HepG2 (cell line): ENCODE results near the gene UNC5B. TPM values are rescaled to one million over a fixed set of nuclear protein-coding genes. Genes with fewer than 3 reads are reported as not detected.

Experiments used
- ELF1 ChIP-seq: sonication (generic); formaldehyde crosslinking; IDR thresholded peaks from 2 replicates; pipeline ENCODE4 v1.4.0; 2020; ENCODE audit warnings: missing genetic modification reagents
- EP300 ChIP-seq, 3 experiments: sonication (generic) in 1 of 3; formaldehyde crosslinking in 1 of 3; IDR thresholded peaks; 2 replicates each; pipeline versions ENCODE4 v1.5.1 to v1.6.1; 2011 to 2020; ENCODE audit warnings: low read depth in 2 of 3, low read length in 2 of 3, borderline replicate concordance in 1 of 3, improper control_type of control experiment in 1 of 3, mild to moderate bottlenecking in 1 of 3, missing genetic modification reagents in 1 of 3, moderate library complexity in 1 of 3
- FOXP1 ChIP-seq, 2 experiments: fragments of 450-650 bp in 1 of 2; IDR thresholded peaks; 2 replicates each; pipeline ENCODE4 v1.6.1; 2017 to 2018; ENCODE audit warnings: antibody characterized with exemption in 1 of 2
- HDAC2 ChIP-seq: sonication (generic); formaldehyde crosslinking; IDR thresholded peaks from 2 replicates; pipeline ENCODE4 v1.4.0; 2020; ENCODE audit warnings: missing genetic modification reagents
- MATR3 ChIP-seq: sonication (generic); formaldehyde crosslinking; IDR thresholded peaks from 2 replicates; pipeline ENCODE4 v1.4.0; 2020; ENCODE audit warnings: missing genetic modification reagents
- MLXIP ChIP-seq: sonication (generic); formaldehyde crosslinking; IDR thresholded peaks from 2 replicates; pipeline ENCODE4 v1.9.0; 2021; ENCODE audit warnings: missing genetic modification reagents, borderline replicate concordance
- MXD1 ChIP-seq: sonication (generic); formaldehyde crosslinking; IDR thresholded peaks from 2 replicates; pipeline ENCODE4 v1.4.0; 2020; ENCODE audit warnings: mild to moderate bottlenecking, missing genetic modification reagents
- TSC22D2 ChIP-seq: sonication (generic); formaldehyde crosslinking; IDR thresholded peaks from 2 replicates; pipeline ENCODE4 v1.5.1; 2020; ENCODE audit warnings: missing genetic modification reagents, mild to moderate bottlenecking, borderline replicate concordance
- WIZ ChIP-seq: sonication (generic); formaldehyde crosslinking; IDR thresholded peaks from 2 replicates; pipeline ENCODE4 v1.5.1; 2020; ENCODE audit warnings: mild to moderate bottlenecking, missing genetic modification reagents
- ZBTB40 ChIP-seq, 2 experiments: fragments of 450-650 bp in 1 of 2; sonication (generic) in 1 of 2; formaldehyde crosslinking in 1 of 2; IDR thresholded peaks; 2 replicates each; pipeline versions ENCODE4 v1.6.1 to v1.8.0; 2016 to 2022; ENCODE audit warnings: antibody characterized with exemption in 1 of 2, mild to moderate bottlenecking in 1 of 2, missing genetic modification reagents in 1 of 2
- ZNF34 ChIP-seq: sonication (generic); formaldehyde crosslinking; IDR thresholded peaks from 2 replicates; pipeline ENCODE4 v1.4.0; 2020; ENCODE audit warnings: mild to moderate bottlenecking, missing genetic modification reagents, borderline replicate concordance
- ZNF639 ChIP-seq: conservative IDR thresholded peaks from 2 replicates; pipeline ENCODE4 v1.6.1; 2018; ENCODE audit warnings: missing genetic modification reagents
- ZNF790 ChIP-seq: sonication (generic); formaldehyde crosslinking; IDR thresholded peaks from 2 replicates; pipeline ENCODE4 v1.8.0; 2022; ENCODE audit warnings: missing genetic modification reagents, mild to moderate bottlenecking, borderline replicate concordance
- polyA plus RNA-seq, 8 experiments: library from polyadenylated mRNA; depleted of rRNA in 3 of 8; stranded (reverse) in 7 of 8; unstranded in 1 of 8; fragments of >200 nt; fragmentation: Illumina TruSeq in 4 of 8; extraction: Trizol in 4 of 8; gene quantifications; 2 replicates each; pipeline versions ENCODE4 v1.2.1 to v1.2.3, GENCODE V29; 2011 to 2016; ENCODE audit warnings: low read depth in 4 of 8, missing spikeins in 1 of 8, mixed read lengths in 1 of 8; ENCODE audit not compliant: insufficient read depth in 1 of 8
- total RNA-seq, 5 experiments: library from RNA; depleted of rRNA; stranded (reverse); fragments of >200 nt; fragmentation: Illumina TruSeq; extraction: Trizol; gene quantifications; 2 replicates each; pipeline ENCODE4 v1.2.3, GENCODE V29; 2016; ENCODE audit warnings: low read depth in 1 of 5

UNC5B gene
- total and polyA plus RNA-seq, 2 of the 13 experiments (the other 11 are each of a cell fraction or from before 2014, with no cell fraction given) = 0.07 TPM

GRCh38 chr10:71339796-71340589 lies 127.6 kb downstream of the UNC5B start (continued):
- TF ChIP-seq ZNF639 (CRISPR knock-in tag) (no peak), MXD1 (CRISPR knock-in tag) (no peak), EP300 (IDR thresholded peaks at IDR 0.05; ENCODE audit: low read depth in 2 of 2, low read length in 2 of 2) (peak; percentile 98 to 99; a peak in 3 of 4 replicates), EP300 (CRISPR knock-in tag; IDR thresholded peaks at IDR 0.05; ENCODE audit: borderline replicate concordance) (peak; percentile 99), MLXIP (CRISPR knock-in tag) (no peak), HDAC2 (peak; percentile 96), ELF1 (CRISPR knock-in tag) (peak; percentile 59; the same call in 1 of the 2 replicates), WIZ (CRISPR knock-in tag) (no peak), ZNF790 (CRISPR knock-in tag) (peak; percentile 70), MATR3 (CRISPR knock-in tag) (no peak), FOXP1 (IDR thresholded peaks at IDR 0.05) (no peak), FOXP1 (CRISPR knock-in tag; IDR thresholded peaks at IDR 0.05) (peak; percentile 85), TSC22D2 (CRISPR knock-in tag) (no peak), ZBTB40 (IDR thresholded peaks at IDR 0.05) (no peak), ZBTB40 (CRISPR knock-in tag; IDR thresholded peaks at IDR 0.05) (peak; percentile 50; the same call in 1 of the 2 replicates), ZNF34 (CRISPR knock-in tag) (no peak; the same call in 1 of the 2 replicates)
